NCI-H2227 (cell line): ENCODE results near the gene OVOL1.

Experiments
- DNase-seq: peaks from one replicate; lab custom pipeline; 2025; ENCODE audit not compliant: unreplicated experiment; lab: John Stamatoyannopoulos, UW

The OVOL1 gene

GRCh38 chr11:65777821-65778361 is 9.0 kb upstream of the OVOL1 start:
- no peak for DNase-seq

DNA sequence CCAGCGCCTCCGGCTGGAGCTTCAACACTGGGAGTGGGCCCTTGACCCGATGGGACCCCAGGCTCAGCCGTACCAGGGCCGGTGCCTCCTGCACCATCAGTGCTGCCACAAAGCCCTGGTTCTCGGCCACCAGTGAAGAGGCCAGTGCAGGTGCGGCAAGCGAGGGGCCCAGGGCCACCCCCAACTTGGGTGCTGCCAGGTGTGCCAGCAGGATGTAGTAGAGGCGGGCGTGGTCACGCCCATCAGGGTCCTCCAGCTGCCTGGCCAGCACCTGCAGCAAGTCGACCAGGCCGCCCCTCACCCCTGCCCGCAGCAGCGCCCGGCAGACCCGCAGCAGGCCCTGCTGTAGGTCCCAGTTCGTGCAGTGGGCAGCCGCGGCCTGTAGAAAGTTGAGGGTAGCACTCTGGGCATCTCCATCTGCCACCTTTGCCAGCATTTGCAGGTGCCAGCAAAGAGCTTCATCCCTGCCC is 8.4 kb upstream of the OVOL1 start:
- no peak for DNase-seq

- DNase-seq = no peak
These were observed 7.8 kb upstream of the OVOL1 start for GRCh38 chr11:65778901-65779668.

- no peak for DNase-seq
These were observed 7.3 kb upstream of the OVOL1 start for GRCh38 chr11:65779669-65779918.

DNA sequence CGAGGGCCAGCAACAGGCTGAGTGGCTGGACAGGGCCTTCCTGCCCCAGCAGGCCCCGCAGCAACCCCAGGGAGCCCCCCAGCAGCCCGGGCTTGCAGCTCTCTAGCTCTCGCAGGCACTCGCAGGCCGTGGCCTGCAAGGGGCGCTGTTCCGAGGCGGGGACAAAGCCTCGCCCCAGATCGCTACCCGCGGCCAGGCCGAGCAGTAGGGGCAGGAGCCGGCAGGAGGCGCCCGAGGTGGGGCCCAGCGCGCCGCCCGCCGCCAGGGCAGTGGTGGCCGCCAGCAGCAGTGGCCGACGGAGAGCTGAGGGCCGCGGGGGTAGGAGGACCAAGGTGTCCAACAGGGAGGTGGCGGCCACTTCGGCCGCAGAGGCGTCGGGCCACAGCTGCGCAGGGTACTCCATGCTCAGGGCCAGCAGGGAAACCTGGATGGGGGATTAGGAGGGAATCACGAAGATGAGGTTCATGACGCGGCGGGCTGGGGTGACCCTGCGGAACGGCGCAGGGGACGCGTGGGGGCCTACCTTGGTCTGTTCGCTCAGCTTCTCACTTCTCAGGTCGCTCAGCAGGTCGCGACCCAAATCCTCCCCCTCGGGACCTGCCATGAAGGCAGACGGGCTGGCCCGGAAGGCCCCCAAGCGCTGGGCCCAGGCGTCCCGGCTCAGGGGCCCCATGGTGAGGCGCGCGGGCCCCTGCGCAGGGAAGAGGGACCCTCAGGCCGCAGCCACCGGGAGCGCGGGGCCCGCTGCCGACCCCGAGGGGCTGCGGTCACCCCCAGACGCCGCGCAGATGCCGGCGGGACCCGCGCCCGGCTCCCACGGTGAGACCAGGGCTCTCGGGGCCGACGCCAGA is 6.7 kb upstream of the OVOL1 start:
- peak; percentile 88 for DNase-seq

DNA sequence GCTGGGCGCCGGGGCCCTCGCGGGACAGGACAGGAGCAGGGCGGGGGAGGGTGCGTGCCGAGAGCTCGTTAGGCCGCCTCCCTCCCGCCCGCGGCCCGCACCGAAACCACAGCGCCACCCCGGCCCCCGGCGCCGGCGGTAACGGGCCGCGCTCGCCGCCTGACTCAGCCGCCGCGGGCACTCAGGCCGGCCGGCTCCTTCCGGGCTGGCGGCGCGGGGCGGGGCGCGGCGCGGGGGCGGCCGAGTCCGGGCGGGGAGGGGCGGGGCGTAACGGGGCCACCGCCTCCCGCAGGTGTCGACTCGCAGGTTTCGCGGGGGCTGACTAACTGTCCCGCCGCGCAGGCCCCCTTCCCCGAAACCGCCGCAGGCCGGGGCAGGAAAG is 6.1 kb upstream of the OVOL1 start, which contains the start of gene AP5B1:
AP5B1 (minus strand) TSS at position 207 of the 382 bp plus-strand sequence. CDS start 385 bp downstream, outside the sequence.
- peak; percentile 74 for DNase-seq

- DNase-seq = peak; percentile 74
These were observed 5.5 kb upstream of the OVOL1 start for GRCh38 chr11:65781152-65781961.

DNA sequence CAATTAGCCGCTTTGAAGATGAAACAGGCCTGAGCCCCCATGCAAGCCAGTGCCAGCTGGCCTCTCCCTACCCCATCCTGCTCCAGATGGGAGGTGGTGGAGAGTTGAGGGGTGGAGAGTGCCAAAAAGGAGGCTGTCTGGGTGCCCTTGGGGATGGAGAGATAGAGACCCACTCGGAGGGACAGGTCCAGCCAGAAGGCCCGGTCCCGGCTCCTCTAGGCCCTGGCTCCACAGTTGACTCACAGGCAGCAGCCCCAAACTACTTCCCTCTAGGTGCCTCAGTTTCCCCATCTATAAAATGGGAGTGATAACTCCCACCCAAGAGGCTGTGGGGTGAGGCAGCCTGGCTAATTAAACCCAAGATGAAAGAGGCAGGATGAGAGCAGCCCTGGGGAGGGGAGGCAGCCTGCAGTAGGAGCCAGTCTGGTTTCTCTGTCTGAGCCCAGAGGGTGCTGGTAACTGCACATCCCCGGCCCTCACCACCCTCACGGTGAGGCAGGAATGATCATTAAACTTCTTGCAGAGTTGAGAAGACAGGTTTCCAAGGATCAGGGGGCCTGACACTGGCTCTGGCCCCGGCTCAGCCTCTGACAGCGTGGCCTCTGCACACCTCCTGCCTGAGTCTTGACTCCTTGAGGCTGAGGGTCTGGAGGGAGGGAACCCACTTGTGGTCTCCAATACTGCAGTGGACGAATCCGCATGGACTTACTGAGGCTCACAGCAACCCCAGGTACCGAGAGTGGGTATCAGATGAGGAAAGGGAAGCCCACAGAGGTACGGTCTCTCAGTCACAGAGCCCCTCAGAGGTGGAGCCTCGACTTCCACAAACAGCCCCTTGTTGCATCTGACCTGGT is 4.7 kb upstream of the OVOL1 start:
- no peak for DNase-seq

GRCh38 chr11:65782816-65783228 is 4.0 kb upstream of the OVOL1 start:
- no peak for DNase-seq

DNA sequence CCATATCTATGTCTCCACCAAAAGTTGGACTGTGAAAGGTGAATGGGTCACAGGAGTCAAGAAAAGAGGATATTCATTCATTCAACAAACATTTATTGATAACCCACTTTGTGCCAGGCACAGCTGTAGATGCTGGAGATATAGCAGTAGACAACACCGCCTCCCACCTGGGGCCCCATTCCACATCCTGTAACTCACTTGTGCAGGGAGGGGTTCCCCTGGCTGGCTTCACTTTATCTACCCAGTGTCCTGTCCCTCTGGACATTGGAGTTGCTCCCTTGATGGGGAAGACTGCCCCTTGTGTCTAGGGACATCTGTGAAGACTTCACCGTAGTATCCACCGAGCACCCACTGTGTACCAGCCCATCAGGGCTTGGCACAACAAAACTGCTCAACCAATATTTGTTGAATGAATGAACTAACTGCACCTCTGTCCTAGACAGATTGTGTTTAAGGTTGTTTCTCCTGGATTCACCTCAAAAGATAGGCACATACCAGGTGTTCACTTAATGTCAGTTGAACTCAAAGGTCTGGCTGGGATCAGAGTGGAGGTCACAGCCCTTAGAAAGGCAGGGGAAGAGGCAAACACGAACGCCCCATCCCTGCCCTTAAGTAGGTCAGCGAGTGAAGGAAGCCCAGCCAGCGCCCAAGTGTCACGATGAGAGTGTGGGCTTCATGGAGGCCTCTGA is 1.4 kb upstream of the OVOL1 start:
- DNase-seq = no peak

DNA sequence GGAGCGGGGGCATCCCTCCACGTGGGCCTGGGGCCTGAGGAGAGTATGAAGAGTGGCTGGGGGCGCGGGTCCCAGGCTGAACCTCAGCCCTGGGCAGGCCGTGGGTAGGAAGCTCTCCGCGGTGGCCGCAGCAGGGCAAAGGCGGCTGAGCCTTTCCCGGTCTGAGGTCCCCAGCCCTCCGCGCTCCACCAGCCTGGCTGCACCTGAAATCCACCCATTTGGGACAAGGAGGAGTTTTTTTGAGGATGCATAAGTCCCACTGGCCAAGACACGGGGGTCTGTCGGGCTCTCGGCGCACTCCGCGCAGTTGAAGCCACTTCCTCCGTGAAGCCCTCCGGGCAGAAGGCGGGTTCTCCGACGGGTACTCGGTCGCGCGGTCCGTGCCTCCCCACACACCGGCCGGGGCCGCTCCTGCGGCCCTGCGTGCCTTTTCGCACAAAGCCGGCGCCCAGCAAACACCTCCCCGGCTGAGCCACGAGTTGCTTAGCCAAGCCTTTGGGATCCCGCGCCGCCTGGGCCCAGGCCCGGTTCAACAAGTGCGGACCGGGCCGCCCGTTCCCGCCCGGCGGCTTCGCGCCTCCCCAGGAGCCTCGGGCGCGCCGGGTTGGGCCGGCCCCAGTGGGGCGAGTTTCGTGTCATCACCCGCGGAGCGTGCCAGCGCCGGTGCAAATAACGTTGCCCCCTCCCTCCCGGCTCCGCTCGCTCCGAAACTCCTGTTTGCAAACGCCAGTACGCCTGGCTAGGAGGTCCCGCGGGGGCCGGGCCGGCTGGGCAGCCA is 666 bp upstream of the OVOL1 start:
- DNase-seq = no peak

DNA sequence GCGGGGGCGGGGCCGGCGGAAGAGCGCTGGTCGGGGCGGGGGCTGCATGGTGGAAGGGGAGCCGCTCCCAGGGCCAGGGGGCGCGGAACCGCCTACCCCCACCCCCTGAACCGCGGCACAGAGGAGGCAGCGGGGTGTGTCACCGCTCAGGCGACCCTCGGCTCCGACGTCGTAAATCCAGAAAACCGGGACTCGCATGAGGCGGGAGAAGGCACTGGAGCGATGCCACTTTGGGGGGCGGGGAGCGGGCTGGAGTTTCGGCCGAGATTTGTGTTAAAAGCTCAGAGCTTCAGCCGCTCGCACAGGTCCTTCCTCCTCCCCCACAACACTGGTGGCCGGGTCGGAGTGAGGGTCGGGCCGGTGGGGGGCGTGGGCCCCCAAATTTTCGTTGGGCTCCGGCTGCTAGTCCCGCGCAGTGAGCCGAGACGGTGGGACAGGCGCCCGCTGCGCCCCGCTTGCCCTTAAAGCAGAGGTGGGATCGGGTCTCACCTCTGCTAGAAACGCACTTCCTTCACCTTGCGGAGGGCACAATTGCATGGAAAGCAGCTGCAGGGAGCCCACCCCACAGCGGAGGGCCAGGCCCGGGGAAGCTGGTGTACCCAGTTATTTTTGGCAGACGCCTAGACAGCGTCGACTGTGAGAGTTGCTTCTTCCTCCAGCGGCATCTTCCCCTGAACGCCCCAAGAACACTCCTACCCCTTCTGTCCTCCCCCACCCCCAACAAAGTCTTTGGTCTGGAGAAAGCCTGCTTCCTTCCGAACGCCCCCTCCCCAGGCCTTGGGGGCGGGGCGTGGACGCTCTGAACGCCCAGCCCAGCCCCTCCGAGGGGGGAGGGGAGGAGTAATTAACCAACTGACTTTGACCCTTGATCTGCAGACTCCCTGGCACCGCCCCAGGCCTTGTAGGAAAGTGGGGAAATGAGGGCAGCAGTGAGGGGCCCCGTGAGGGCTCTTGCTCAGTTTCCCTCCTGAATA is 1.1 kb downstream of the OVOL1 start:
- DNase-seq = no peak

DNA sequence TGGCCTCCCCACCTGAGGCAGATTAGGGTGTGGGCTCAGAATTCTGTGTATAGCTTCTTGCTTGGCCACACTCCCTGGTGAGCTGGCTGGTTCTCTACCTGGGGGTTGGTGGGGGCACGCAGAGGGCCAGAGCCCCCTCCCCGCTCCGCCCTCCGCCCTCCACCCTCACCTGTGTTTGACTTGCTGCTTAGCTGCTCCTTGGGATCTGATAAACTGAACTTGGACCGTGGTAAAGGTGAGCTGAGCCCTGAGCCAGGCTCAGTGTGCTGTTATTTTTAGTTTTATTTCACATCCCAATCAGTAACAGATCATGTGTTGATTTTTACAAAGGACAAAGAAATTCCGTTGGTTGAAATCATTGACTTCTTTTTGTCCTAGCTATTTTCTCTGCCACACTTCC is 2.0 kb downstream of the OVOL1 start:
- DNase-seq = no peak

GRCh38 chr11:65789230-65790103 is 2.6 kb downstream of the OVOL1 start:
- DNase-seq = no peak

DNA sequence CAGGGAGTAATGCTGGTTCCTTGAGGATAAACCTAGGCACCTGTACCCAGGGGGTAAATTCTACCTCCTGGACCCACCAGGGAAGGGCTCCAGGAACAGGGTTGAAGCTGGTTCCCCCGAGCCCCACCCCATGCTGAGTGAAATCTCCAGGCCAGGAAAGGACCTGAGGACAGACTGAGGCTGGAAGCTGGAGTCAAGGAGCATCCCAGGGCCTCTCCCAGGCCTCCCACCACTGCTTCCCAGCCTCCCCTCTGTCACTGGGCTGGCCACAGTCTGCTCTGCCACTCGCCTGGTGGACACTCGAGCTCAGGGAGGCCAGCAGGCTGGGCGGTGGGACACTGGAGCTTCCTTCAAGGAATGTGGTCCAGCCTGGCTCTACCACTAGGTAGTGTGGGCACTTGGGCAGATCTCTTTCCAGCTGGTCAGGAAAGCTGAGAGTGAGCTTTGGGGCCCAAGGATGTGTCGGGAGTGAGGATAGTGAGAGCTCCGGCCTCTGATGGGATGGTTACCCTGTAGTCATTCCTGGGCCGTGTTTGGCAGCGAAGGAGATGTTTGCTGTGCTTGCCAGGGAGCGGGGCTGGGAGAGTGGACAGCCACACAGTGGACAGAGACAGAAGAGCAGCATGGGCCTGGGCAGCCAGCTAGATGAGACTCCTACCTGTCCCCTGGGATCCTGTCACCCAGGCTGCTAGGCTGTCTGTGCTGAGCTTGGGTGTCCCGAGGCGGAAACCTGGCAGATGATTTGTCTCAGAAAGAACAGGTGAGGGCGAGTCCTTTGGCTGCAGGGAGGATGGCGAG is 3.4 kb downstream of the OVOL1 start:
- DNase-seq = no peak
